ENCODE results near the gene AKNA.

- TF ChIP-seq POLR2A (IDR thresholded peaks at IDR 0.05) (no peak), CTCF (IDR thresholded peaks at IDR 0.05) (peak; percentile 28 to 84 (median 58))
Measured at GRCh38 chr9:114434878-114435311, 47.1 kb upstream of the AKNA start.
